H1 (cell line): ENCODE measurements around the gene POLR2L. TPM values are rescaled to one million over a fixed set of nuclear protein-coding genes. Genes with fewer than 3 reads are reported as not detected.

ENCODE experiments used
- ASH2L ChIP-seq: fragments of 200-600, 300-600 bp; sonication (generic); IDR thresholded peaks from one replicate; pipeline ENCODE4 v1.7.1; 2017; ENCODE audit warnings: low read length
- BCL11A ChIP-seq, 2 experiments: IDR thresholded peaks; one replicate each; pipeline ENCODE4 v1.6.1; 2011; ENCODE audit warnings: low read depth in 2 of 2, low read length in 2 of 2, mild to moderate bottlenecking in 2 of 2
- CHD7 ChIP-seq: fragments of 300-600 bp; sonication (generic); IDR thresholded peaks from 2 replicates; pipeline ENCODE4 v1.7.1; 2012; ENCODE audit warnings: low read length, moderate library complexity, mild to moderate bottlenecking, inconsistent platforms; ENCODE audit not compliant: insufficient replicate concordance
- HDAC2 ChIP-seq, 2 experiments: fragments of 300-600 bp in 1 of 2; sonication (generic) in 1 of 2; IDR thresholded peaks; 2 replicates each; pipeline ENCODE4 v1.6.1; 2011 to 2012; ENCODE audit warnings: low read depth in 2 of 2, low read length in 2 of 2, mild to moderate bottlenecking in 2 of 2, moderate library complexity in 2 of 2, borderline replicate concordance in 1 of 2, inconsistent platforms in 1 of 2
- NRF1 ChIP-seq: IDR thresholded peaks from 2 replicates; pipeline ENCODE4 v1.6.1; 2011; ENCODE audit warnings: mild to moderate bottlenecking, low read depth, low read length, improper control_type of control experiment
- PHF8 ChIP-seq: fragments of 200-600 bp; sonication (generic); conservative IDR thresholded peaks from 2 replicates; pipeline ENCODE4 v1.7.1; 2012; ENCODE audit warnings: low read depth, mild to moderate bottlenecking, inconsistent platforms, low read length, moderate library complexity
- POU5F1 ChIP-seq: IDR thresholded peaks from 2 replicates; pipeline ENCODE4 v1.6.1; 2011; ENCODE audit warnings: low read depth, mild to moderate bottlenecking, low read length, moderate library complexity
- SAP30 ChIP-seq: fragments of 300-600 bp; sonication (generic); IDR thresholded peaks from 2 replicates; pipeline ENCODE4 v1.7.1; 2012; ENCODE audit warnings: low read length, moderate library complexity, mild to moderate bottlenecking, inconsistent platforms; ENCODE audit not compliant: insufficient read depth, insufficient replicate concordance
- SUZ12 ChIP-seq: fragments of 200-600 bp; sonication (generic); IDR thresholded peaks from 2 replicates; pipeline ENCODE4 v1.6.1; 2012; ENCODE audit warnings: mild to moderate bottlenecking, inconsistent platforms, low read length, moderate library complexity, mixed read lengths
- polyA plus RNA-seq, 7 experiments: library from polyadenylated mRNA; depleted of rRNA in 3 of 7; stranded (reverse) in 5 of 7; unstranded in 2 of 7; fragments of >200 nt in 5 of 7; fragments of 200-250 nt in 2 of 7; gene quantifications; 1 replicate in 5 of 7; 2 replicates in 1 of 7; 4 replicates in 1 of 7; pipeline versions ENCODE4 v1.2.1 to v1.2.3, GENCODE V29; 2011 to 2013; ENCODE audit warnings: missing spikeins in 2 of 7, mixed read lengths in 2 of 7
- total RNA-seq: library from RNA; stranded (reverse); fragmentation: NEBNext Ultra II Directional; extraction: Animal tissue kit (Norgen Biotek cat#: 25700); gene quantifications from 2 replicates; pipeline ENCODE4 v1.2.1, GENCODE V29; 2021

Gene POLR2L
- total and polyA plus RNA-seq, 2 of the 8 experiments (the other 6 are each of a cell fraction or from before 2014, with no cell fraction given), result 140 to 151 TPM

GRCh38 chr11:831118-831864, 11.0 kb downstream of the POLR2L start (continued):
- TF ChIP-seq CHD7 (no peak), SAP30 (no peak), POU5F1 (no peak), BCL11A (IDR thresholded peaks at IDR 0.05; ENCODE audit: low read depth in 2 of 2, low read length in 2 of 2) (no peak), PHF8 (no peak), HDAC2 (IDR thresholded peaks at IDR 0.05; ENCODE audit: borderline replicate concordance in 1 of 2, low read depth in 2 of 2, low read length in 2 of 2) (no peak), ASH2L (no peak), SUZ12 (no peak), NRF1 (no peak)
